K562 (cell line): Measurements from ENCODE around the gene MTSS2. TPM values are rescaled to one million over a fixed set of nuclear protein-coding genes. Genes with fewer than 3 reads are reported as not detected.

Experiments
- ATF7 ChIP-seq: fragments of 450-650 bp; IDR thresholded peaks from 2 replicates; pipeline ENCODE4 v1.7.1; 2014; ENCODE audit warnings: mild to moderate bottlenecking, moderate library complexity
- CXXC5 ChIP-seq: fragments of 250-450 bp; sonication (Bioruptor Pico); IDR thresholded peaks from 2 replicates; pipeline ENCODE4 v1.8.0; 2022; ENCODE audit warnings: inconsistent platforms, mild to moderate bottlenecking, moderate library complexity
- HNRNPLL ChIP-seq: fragments of 200-400 bp; formaldehyde crosslinking; IDR thresholded peaks from 2 replicates; pipeline ENCODE4 v1.6.1; 2017; ENCODE audit warnings: low read length, low read depth, mild to moderate bottlenecking; ENCODE audit not compliant: poor library complexity, severe bottlenecking
- MEF2A ChIP-seq: IDR thresholded peaks from 2 replicates; pipeline ENCODE4 v1.6.1; 2011; ENCODE audit warnings: low read depth, mild to moderate bottlenecking, low read length, moderate library complexity; ENCODE audit not compliant: control insufficient read depth
- MGA ChIP-seq: fragments of 450-650 bp; IDR thresholded peaks from 2 replicates; pipeline ENCODE4 v1.6.1; 2016; ENCODE audit warnings: mild to moderate bottlenecking, moderate library complexity
- NFE2L1 ChIP-seq: fragments of 450-650 bp; IDR thresholded peaks from 2 replicates; pipeline ENCODE4 v1.6.1; 2016; ENCODE audit warnings: missing genetic modification characterization, low read depth, mild to moderate bottlenecking, missing compliant biosample characterization, moderate library complexity, borderline replicate concordance
- POLR2B ChIP-seq: fragments of 450-650 bp; IDR thresholded peaks from 2 replicates; pipeline ENCODE4 v1.6.1; 2018; ENCODE audit warnings: low read depth; ENCODE audit not compliant: partially characterized antibody
- PTBP1 ChIP-seq: fragments of 200-400 bp; formaldehyde crosslinking; IDR thresholded peaks from 2 replicates; pipeline ENCODE4 v1.6.1; 2017; ENCODE audit warnings: low read depth, low read length
- TCF3 ChIP-seq: sonication (generic); formaldehyde crosslinking; IDR thresholded peaks from 2 replicates; pipeline ENCODE4 v1.4.0; 2020; ENCODE audit warnings: mild to moderate bottlenecking, missing genetic modification reagents
- TEAD4 ChIP-seq, 2 experiments: sonication (generic) in 1 of 2; formaldehyde crosslinking in 1 of 2; IDR thresholded peaks; 2 replicates each; pipeline versions ENCODE4 v1.6.1 to v1.8.0; 2012 to 2022; ENCODE audit warnings: borderline replicate concordance in 1 of 2, inconsistent platforms in 1 of 2, low read length in 1 of 2, mild to moderate bottlenecking in 1 of 2, missing genetic modification reagents in 1 of 2
- THRAP3 ChIP-seq: fragments of 450-650 bp; IDR thresholded peaks from 2 replicates; pipeline ENCODE4 v1.6.1; 2016; ENCODE audit warnings: mild to moderate bottlenecking, inconsistent platforms, borderline replicate concordance
- ZNF121 ChIP-seq: sonication (generic); formaldehyde crosslinking; conservative IDR thresholded peaks from 2 replicates; pipeline ENCODE4 v1.8.0; 2022; ENCODE audit warnings: missing genetic modification reagents
- ZNF280B ChIP-seq: fragments of 250-450 bp; sonication (Bioruptor Pico); IDR thresholded peaks from 2 replicates; pipeline ENCODE4 v1.5.1; 2021; ENCODE audit warnings: mild to moderate bottlenecking
- ZNF444 ChIP-seq: fragments of 250-450 bp; sonication (Bioruptor Pico); IDR thresholded peaks from 2 replicates; pipeline ENCODE4 v1.4.0; 2020; ENCODE audit warnings: mild to moderate bottlenecking, moderate library complexity
- polyA plus RNA-seq, 8 experiments: library from polyadenylated mRNA; depleted of rRNA in 4 of 8; stranded (reverse) in 5 of 8; unstranded in 3 of 8; fragments of >200 nt; fragmentation: Nextera tagmentation in 2 of 8; fragmentation: Illumina TruSeq in 1 of 8; extraction: Ambion mirVana in 2 of 8; extraction: Trizol in 1 of 8; gene quantifications; 2 replicates each; pipeline versions ENCODE4 v1.2.1 to v1.2.3, GENCODE V29; 2011 to 2014; ENCODE audit warnings: inconsistent platforms in 1 of 8, missing spikeins in 1 of 8
- total RNA-seq, 7 experiments: library from RNA; depleted of rRNA in 6 of 7; stranded (reverse); fragments of >200 nt in 6 of 7; fragmentation: Illumina TruSeq in 2 of 7; extraction: Trizol in 2 of 7; gene quantifications; 2 replicates each; pipeline versions ENCODE4 v1.2.1 to v1.2.3, GENCODE V29; 2011 to 2021; ENCODE audit warnings: low replicate concordance in 1 of 7

MTSS2 gene
- total and polyA plus RNA-seq, 9 of the 15 experiments (the other 6 are each of a cell fraction or from before 2014, with no cell fraction given) = 0.11 to 60.3 (median 16.9) TPM

- TF ChIP-seq TEAD4 (IDR thresholded peaks at IDR 0.05; ENCODE audit: low read length) = peak; percentile 92
- no peak for TF ChIP-seq TEAD4 (CRISPR knock-in tag; IDR thresholded peaks at IDR 0.05; ENCODE audit: borderline replicate concordance)
- no peak for TF ChIP-seq ZNF280B
- no peak for TF ChIP-seq POLR2B
- peak; percentile 79; the same call in 1 of the 2 replicates for TF ChIP-seq ZNF444 (CRISPR knock-in tag)
- TF ChIP-seq THRAP3 = no peak
- TF ChIP-seq HNRNPLL = no peak
- peak; percentile 30; the same call in 1 of the 2 replicates for TF ChIP-seq MEF2A
- TF ChIP-seq MGA = no peak
- TF ChIP-seq NFE2L1 (tag) = no peak
- 0 out of 2 replicates have a peak, but pooled peaks have one; percentile 17 for TF ChIP-seq PTBP1
- peak; percentile 44; the same call in 1 of the 2 replicates for TF ChIP-seq ATF7
- TF ChIP-seq CXXC5 (CRISPR knock-in tag) = peak; percentile 64
- TF ChIP-seq TCF3 (CRISPR knock-in tag) = peak; percentile 98
- no peak for TF ChIP-seq ZNF121 (CRISPR knock-in tag)
These were observed 9.6 kb upstream of the MTSS2 start (continued) for GRCh38 chr16:70695331-70696070.
